ENCODE measurements around the gene RPL10A.
A peak's percentile ranks its signal among the peaks of the same experiment; 100 is the strongest.

RPL10A gene

DNA sequence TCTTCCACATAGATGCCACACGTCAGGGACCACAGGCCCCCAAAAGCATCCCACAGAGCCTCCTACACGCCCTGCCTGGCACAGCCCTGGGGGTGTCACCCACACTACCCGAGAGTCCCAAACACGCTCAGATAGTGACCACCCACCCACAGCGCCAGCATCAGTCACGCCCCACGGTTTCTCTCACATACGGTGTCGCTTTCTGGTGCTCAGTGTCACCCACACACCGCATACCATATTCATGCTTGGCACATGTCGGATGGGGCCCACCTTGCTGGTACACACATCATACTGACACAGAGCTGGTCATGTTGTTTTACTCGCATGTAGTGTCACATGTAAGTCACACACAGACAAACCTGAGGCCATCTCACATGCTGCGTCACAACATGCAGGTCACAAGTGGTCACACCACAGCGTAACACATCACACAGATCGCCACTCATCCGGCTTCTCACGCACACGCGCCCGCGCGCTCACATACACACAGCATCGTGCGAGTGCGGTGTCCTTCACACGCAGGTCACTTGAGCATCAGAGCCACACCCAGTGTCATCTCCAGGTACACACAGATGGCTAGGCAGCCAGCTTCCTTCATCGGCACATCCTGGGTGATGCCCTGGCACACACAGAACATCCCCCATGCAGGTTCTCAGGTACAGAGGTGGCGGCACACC is 25.2 kb downstream of the RPL10A start:
- no peak for DNase-seq

DNA sequence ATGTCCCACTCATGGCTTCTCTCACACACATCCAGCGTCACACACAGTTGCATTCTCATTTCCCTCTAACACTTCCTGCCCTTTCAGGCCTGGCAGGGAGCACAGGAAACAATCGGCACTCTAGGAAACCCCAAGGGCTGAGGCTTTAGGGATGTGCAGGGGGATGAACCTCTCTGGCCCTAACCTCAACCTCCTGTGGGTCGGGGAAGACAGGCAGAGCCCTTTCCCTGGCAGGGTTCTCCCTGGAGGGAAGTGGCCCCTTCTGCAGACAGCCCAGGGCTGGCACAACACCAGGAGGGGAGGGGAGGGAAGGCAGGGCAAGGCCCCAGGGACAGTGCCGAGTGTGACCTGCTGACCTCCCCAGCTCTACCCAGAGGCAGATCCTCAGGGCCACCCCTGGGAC is 26.0 kb downstream of the RPL10A start:
- peak; percentile 15 for DNase-seq

DNA sequence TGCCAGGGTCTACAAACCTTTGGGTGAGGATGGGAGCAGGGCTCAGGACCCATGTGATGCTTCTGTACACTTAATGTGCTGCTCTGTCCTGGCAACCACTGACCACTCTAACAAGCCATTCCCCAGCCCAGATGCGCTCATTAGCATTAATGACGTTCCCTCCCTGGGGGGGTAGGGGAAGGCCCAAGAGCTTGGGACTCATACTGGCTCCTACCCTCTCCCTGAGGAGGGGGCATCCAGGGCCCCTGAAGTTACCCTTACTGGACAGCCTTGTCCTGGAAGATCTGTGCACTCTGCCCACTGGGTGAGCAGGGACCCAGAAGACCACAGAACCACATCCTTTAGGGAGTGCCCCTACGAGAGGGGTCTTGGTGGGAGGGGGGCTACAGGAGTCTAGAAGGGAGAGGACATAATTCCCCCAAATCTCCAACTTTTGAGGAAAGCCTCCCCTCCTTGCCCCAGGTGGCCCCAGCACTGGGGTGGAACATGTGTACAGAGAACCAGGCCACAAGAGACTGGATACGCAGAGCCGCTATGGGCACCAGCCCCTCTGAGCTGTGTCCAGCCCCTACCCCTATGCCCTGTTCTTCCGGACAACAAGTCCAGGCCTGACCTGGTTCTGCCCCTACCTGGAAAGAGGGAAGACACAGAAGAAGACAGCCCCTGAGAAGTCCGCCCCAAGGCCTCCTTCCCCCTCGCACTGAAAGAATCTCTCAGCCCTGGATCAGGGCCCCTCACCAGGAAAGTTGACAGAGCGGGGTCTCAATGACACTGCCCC is 27.2 kb downstream of the RPL10A start:
- no peak for DNase-seq

DNA sequence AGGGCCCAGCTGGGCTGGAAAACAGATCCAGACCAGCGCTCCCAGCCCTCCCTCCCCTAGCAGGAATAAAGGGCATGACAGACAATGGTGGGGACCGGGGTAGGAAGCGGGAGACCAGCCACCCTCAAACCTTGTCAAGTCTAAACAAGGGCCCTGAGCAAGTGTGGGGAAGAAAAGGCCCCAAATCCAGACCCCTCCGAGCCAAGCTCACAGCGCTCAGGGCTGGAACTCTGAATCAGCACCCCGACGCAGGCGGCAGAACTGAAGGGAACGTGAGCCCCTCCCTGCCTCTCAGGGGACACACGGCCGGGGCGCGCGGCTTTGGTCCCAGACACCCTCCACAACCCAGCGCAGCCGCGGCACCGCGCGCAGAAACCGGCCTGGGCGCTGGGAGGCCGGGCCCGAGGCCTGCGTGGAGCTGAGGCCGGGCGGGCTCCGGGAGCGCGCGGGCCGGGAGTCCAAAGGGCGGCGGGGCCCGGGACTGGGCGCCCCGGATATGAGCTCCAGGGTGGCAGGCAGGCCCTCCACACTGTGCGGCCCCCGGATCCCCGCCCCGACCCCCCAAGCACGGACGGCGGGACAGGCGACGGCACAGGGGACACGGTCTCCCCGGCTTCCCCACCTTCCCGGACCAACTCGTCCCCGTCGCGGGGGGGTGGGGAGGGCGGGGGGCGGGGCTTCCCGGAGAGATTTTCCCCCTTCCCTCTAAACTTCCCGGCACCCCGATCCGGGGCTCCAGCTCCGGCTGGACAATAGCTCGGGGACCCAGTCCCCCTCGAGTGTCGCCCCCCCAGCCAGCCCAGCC is 28.0 kb downstream of the RPL10A start:
- no peak for DNase-seq

DNA sequence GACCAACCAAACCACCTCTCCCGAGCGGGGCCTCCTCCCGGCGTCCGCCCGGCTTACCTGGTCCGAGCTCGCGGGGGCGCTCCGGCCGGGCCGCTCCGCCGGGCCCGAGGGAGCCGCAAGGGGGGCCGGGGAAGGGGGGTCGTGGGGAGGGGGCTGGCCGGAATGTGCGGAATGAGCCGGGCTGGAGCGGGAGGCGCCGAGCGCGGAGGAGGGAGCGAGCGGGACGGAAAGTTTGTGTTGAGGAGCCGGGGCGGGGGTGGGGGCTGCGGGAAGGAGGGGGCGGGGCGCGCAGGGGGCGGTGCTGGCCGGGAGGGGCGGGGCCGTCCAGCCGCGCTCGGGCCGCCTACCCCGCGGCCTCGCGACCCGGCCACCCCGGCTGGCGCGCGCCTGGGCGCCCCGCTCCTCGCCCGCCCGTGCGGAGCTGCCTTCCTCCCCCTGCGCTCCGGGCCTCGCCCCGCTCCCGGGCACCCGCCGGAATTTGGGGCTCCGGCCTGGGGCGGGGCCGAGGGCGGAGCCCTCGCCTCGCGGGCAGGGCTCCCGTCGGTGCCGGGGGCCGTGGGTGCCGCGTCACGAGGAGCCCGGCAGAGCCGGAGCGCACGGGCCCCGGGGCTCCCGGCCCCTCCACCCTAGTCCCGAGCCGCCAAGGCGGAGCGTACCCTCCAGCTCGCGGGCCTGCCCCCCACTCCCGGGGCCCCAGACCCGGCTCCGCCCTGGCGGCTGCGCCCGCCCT is 28.8 kb downstream of the RPL10A start, which contains the start of gene TEAD3:
Gene TEAD3 (minus strand): TSS at position 239 of the 730 bp plus-strand sequence.
- peak; percentile 27 for DNase-seq

DNA sequence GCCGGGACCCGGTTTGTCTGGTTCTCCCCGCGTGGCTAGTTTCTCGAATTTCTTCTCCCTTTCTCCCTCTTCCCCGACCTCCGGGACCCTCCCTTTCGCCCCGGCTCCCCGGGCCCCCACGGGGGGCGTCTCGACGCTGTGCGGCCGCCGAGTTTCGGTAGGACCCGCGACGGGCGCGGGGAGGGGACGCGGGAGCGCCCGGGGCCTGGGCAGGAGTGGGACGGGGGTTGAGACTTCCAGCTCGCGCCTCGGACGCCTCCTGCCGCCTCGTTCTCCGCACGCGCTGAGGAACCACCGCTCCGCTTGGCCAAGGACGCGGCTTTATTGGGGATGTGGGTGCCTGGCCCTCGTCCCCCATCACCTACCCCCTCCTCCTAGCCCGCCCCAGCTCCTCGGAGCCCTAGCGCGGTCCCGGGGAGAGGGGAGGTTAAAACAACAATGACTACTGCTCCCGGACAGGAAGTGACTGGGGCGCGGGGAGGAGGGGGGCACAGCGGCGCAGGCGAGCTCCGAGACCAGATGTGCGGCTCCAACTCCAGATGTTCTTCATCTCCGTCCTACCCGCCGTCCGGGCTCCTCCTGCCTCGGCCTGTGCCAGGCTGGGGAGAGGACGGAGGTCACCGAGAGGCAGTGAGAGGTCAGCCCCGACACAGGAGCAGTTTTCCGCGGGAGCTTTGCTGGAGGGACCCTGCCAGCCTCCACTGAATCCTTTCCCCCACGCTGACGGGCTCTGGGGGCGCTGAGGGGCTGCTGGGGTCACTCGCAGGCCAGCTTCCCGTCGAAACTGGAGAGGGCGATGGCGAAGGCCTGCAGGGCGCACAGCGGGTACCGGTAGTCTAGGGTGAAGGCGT is 29.6 kb downstream of the RPL10A start:
- DNase-seq, result no peak

DNA sequence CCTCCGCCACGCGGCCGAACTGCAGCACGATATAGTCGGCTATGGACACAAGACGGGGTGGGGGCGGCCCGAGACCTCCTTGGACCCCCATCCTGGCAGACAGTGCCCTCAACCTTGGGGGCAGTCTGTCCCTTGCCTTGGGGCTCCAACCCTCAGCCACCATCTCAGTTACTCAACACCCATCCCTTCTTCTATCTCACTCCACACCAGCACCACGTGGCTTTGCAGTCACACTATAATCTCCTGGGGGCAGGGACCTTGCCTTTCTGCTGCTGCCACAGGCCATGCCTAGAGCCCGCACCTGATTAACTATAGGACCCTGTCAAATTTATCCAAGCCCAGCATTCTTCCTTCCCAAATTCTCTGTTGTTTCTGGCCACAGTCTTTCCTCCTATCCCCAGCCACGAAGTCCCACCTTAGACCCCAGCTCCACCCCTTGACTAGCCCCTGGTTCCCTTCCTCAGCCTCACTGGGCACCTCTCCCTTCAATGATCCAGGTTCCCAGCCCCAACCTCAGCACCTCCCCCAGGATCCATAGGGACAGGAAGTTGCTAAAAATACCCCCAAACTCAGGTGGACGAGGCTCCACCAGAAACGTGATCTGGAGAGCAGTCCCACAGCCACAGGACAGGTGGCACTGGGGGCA is 30.3 kb downstream of the RPL10A start:
- no peak for DNase-seq

DNA sequence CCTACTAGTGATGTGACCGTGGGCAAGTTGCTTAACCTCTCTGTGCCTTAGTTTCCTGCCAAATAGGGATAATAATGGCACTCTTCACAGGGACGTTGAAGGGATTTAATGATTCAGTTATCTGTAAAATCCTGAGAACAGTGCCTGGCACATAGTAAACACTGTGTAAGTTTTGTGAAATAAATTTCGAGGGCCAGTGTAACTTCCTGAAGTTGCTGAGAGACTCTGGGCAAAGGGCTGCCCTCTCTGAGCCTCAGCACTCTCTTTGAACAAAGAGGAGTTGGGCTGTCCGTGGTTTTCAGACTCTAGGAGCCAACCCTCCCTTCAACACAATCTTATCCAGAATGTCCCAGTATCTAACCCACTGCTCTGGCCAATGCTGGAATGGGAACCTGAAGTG is 31.2 kb downstream of the RPL10A start:
- no peak for DNase-seq

DNA sequence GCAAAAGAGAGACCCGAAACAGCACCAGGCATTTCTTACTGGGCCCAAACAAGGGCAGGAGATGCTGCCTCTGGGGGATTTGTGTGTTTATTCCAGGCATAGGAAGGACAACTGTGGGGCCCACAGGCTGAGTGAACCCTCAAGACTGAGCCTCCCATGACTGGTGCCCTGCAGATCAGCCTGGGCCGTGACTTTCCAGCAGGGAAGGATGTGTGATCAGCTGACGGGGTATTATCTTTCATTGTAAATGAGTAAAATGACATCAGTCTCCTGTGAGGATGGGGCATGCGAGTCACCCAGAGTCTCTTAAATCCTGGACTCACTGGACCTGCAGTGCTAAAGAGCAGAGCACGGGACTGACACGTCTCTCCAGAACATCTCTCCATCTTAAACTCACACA is 32.6 kb downstream of the RPL10A start:
- no peak for DNase-seq

DNA sequence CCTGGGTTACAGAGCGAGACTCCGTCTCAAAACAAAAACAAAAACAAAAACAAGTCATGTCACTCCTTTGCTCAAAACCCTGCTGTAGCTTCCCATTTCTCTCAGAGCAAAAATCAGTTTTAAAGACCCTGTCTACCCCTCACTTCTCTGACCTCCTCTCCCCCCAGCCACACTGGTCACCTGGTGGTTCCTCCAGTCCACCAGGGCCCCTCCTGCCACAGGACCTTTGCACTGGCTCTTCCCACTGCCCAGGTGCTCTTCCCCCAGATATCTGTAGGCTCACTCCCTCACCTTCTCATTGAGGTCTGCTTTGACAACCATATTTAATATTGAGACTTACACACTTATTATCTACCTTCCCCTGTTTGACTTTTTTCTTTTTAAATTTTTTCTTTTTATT is 33.6 kb downstream of the RPL10A start:
- DNase-seq, result no peak

DNA sequence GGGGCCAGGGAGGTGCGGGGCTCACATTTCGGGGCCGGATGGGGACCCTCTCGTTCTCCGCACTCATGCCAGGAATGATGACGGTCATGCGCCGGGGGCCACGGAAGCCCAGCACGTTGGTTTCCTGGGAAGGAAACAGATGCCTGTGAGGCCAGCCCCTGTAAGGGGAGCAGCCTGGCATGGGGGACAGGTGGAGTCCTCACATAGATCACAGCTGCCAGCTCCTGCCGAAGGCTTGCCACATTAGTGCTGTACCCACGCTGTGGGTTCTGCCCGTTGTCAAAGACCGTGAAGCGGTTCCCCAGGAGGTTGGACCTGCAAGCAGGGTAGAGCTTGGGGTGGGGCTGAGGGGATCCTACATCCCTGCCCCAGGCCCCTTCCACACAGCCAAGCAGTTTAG is 35.3 kb downstream of the RPL10A start:
- no peak for DNase-seq

DNA sequence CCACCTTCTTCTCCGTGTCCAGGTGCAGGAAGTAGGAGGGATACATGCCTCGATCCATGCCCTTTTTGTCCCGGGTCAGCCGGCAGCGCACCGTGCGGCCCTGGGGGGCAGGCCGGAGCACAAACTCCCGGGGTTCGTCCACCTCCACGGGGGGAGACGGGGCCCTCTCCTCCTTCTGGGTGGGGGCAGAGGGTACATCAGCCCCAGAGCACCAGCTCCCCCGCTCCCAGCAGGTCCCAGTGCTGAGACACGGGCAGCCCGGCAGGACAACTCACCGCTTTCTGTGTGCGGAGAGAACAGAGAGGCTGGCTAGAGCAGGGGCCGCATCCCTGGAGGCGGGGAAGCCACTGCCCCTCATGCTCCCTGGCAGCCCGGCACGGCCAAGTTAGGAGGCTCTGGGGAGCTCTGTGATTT is 37.8 kb downstream of the RPL10A start:
- DNase-seq, result no peak

DNA sequence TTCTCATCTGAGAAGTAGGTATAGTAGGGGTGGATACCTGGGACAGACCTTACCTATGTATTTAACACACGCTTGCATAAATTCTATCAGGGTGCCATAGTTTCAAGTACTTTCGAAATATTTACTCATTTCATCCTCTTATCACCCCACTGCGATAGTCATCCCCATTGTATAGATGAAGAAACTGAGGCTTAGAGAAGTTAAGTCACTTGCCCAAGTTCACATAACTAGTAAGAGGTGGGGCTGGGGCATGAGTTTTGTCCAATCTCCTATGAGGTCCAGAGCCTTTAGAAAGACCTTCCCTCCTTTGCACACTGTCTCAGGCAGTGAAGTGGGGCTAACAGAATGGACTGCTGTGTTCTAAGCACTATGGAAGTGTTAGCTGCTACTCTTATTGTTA is 38.3 kb downstream of the RPL10A start:
- no peak for DNase-seq

DNA sequence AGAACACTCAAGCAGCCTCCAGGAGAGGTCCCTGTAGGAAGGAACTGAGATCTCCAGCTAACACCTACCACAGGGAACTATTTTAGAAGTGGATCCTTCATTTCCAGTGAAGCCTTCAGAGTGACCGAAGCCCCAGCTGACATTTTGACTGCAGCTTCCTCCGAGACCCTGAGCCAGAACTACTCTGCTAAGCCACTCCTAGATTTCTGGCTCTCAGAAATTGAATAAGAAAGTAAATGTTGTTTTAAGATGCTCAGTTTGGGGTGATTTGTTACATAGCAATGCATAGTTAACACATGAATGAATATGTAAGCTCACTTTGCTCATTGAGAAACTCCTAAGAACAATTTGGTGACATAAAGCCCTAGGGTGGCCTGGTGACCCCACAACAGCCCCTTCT is 39.0 kb downstream of the RPL10A start:
- DNase-seq, result no peak

DNA sequence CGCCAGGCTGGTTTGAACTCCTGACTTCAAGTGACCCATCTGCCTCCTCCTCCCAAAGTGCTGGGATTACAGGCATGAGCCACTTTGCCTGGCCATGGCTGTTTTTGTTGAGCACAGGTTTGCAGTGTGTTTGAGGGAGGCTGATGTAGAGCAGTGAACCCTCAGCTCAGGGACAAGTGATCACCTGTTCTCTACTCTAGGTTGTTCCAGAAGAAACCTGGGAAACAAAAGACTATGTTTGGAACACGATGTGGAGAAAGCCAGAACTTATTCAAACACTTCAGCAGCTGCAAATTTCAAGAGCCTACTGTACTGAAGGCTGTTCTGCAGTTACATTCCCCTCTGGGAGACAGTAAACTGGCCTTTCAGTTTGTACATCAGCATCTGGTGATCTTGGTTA is 39.8 kb downstream of the RPL10A start:
- no peak for DNase-seq

DNA sequence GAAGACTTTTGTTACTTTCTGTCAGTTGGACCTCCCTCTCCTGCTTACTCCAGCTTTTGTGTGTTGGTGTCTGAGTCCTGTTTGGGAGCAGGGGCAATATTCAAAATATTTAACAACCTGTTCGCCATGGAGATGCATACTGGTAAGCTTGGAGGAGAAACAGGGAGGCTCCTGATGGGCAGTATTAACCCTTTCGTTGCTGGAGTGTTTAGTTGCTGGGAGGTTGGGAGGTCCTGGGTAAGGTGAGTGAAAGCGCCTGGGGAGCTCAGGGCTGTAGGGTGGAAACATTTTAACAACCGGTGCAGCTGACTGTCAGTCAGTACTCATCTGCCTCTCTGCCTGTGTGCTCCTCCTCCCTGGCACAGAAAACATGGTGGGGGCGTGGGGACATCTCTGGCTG is 40.3 kb downstream of the RPL10A start:
- DNase-seq, result no peak

DNA sequence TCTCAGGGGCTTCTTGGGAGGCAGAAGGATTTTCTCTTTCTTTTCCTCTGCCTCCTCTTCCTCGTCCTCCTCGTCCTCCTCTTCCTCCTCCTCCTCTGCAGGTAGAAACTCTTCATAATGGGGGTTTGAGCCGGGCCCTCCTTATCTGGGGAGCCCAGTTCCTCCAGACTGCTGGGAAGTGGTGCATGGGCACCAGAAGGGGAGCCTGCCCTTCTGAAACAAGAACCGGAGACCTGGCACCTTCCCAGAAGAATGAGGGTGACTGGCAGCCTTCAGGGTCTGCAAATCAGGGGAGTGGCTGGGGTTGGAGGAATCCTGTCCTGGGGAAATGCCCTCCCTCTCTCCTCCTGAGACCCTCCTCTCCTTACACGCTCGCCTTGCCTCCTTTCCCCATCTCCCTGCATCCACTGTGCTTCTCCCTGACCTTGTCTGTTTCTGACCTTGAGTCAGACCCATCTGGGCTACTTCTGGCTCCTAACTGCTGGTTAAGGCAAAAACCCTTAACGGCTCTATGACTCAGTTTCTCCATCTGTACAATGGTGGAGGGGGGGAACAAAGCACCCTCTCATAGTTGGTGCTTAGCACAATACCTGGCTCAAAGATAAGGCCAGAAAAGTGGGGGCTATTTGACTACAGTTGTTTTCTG is 42.8 kb downstream of the RPL10A start:
- DNase-seq, result no peak

DNA sequence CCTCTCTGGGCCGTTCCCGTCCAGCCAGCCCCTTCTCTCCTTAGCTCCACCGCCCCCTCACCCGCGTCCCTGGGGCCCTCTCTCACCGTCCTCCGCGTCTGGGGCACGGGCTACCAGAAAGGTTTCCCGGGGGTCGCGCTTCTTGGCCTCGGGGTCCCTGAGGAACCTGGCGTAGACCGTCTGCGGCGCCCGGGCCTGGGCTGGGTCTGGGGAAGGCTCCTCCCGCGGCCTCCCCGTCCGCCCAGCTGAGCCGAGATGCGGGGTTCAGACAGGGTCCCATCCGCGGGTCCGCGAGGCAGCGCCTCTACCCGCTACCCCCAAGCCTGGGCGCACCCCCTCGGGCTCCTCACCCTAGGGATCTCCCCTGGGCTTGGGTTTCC is 43.4 kb downstream of the RPL10A start:
- DNase-seq, result no peak

DNA sequence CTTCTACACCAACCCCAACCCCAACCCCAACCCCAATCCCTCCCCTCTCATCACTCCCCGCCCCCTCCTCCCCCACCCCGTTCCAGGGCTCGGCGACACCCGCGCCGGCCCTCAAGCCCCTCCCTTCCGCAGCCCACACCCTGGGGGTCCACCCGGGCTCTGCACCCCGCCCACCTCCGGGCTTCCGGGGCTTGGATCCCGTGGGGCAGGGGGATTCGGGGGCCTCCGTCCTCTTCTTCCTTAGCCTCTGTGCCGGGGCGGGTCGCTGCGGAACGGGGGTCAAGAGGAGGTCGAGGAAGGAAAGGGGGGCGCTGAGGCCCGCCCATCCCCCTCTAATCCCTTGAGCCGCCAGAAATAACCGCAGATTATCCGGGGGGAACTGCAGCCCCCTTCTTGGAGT is 43.8 kb downstream of the RPL10A start:
- no peak for DNase-seq

DNA sequence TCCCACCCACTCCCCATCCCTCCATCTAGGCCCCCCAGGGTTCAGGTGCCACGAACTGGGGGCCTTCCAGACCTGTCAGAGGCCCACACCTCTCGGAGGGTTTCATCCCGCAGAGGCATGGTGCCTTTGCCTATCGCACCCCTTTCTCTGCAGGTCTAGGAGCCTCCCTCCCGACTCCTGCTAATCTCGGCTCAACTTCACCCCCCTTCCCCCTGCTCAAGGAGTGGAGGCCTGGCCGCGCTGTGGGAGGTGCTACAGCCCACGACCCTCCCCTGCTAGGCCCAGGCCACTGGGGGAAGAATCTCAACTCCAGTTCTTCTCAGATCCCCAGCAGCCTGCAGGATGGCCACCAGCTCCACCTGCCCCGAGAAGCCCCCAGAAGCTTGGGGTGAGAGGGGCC is 44.5 kb downstream of the RPL10A start, which contains the start of gene TULP1:
Gene TULP1 (minus strand): TSS at position 157 of the 400 bp plus-strand sequence. CDS start 38 bp downstream, at position 119.
- no peak for DNase-seq

DNA sequence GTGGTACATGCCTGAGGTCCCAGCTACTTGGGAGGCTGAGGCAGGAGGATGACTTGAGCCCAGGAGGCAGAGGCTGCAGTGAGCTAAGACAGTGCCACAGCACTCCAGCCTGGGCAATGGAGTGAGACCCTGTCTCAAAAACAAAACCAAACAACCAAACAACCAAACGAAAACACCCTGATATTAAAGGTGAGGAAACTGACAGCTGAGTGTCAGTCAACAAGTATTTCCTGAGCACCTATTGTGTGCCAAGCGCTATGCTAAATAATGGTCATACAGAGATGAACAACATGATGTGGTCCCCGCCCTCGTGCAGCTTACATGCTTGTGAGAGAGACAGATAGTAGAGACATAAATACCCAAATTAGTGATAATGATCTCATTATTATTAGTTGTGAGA is 46.4 kb downstream of the RPL10A start:
- no peak for DNase-seq
